ENCODE data around the gene ZNF469. TPM values are rescaled to one million over a fixed set of nuclear protein-coding genes. Genes with fewer than 3 reads are reported as not detected.
A peak's percentile ranks its signal among the peaks of the same experiment; 100 is the strongest.

The ZNF469 gene
- total RNA-seq, 1 donor from 2014 or later, result 0.80 TPM

DNA sequence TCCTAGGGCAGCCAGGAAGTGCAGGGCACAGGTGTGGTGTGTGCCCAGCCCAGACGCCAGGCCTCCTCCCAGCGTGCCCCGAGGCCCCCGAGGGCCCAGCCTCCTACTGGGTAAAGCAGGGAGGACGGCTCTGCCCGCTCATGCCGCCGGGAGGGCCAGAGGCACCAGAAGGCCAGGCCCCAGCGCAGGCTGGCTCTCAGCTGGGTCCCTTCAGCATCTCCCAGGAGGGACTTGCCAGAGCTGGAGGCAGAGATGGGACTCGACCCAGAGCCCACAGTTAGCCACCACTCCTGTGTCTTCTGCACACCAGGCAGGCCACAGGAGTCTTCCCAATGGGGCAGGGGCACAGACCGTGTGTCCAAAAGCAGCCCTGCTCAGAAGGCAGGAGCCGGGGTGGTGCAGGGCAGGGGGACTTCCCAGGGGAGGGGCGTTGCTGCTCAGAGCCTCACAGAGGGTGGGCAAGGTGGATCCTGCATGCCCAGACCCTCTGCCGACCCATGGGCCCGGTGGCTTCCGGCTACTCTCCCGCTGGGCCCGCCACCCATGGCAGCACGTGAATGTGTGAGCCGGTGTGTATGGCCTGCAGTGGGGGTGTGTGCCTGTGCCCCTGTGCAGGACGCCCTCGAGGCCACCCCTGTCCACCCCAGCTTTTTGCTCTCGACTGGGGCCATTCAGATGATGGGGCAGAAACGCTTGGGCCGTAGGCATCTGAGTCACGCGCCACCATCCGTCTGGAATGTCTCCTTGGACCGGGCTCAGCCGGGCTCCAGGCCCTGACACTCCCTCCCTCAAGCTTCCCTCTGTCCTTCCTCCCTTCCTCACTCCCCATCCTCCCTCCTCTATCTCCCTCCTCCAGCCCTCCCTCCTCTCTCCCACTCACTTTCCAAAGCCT is 5.7 kb upstream of the ZNF469 start:
- no peak for DNase-seq (ENCODE audit: low read depth)

GRCh38 chr16:88377961-88378360 is 4.8 kb upstream of the ZNF469 start:
- DNase-seq (ENCODE audit: low read depth), result no peak

- no peak for DNase-seq (ENCODE audit: low read depth)
Measured at GRCh38 chr16:88378401-88378800, 4.4 kb upstream of the ZNF469 start.

GRCh38 chr16:88378836-88379693 is 3.7 kb upstream of the ZNF469 start:
- DNase-seq (ENCODE audit: low read depth), result no peak

GRCh38 chr16:88379694-88380040 is 3.1 kb upstream of the ZNF469 start:
- no peak for DNase-seq (ENCODE audit: low read depth)

DNA sequence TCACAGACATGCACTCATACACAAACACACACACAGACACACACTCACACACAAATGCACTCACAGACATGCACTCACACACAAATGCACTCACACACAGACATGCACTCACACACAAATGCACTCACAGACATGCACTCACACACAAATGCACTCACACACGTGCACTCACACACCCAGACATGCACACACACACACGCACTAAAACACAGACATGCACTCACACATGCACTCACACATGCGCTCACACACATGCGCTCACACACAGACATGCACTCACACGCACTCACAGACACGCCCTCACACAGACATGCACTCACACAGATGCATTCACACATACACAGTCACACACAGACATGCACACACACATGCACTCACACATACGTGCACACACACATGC is 2.7 kb upstream of the ZNF469 start:
- no peak for DNase-seq (ENCODE audit: low read depth)

DNA sequence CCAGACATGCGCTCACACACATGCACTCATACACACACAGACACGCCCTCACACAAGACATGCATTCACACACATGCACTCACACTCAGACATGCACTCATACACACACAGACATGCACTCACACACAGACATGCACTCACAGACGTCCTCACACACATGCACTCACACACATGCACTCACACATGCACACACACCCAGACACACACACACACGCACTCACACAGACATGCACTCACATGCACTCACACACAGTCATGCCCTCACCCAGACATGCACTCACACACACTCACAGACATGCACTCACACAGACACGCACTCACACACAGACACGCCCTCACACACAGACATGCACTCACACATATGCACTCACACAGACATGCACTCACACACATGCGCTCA is 2.1 kb upstream of the ZNF469 start:
- no peak for DNase-seq (ENCODE audit: low read depth)

DNA sequence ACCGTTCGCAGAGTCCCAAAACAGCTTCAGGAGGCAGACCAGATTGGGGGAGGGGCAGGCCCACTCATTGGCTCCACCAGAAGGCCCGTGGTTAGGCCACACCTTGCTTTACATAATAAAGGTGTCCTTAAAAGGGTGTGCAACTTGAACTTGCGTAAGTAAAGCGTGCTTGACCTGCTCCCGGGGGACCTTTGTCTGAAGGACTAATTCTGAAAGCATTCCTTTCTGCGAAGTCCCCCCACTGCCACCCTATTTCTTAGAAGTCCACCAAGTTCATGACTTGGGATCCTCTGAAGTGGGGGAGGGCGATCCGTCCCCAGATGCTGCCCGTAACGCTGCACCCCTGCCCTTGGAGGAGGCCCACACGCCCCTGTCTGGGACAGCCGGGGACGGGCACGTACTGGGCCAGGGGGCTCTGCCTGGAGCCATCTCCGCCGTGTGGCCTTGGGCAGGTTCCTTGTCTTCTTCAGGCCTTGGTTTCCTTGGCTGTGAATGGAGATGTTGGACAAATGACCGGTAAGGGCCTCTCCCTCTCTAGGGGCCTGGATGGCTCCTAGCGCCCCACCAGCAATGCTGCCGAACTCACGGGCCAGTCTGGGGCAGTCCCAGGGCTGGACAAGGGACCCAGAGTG is 823 bp upstream of the ZNF469 start:
- no peak for DNase-seq (ENCODE audit: low read depth)

DNA sequence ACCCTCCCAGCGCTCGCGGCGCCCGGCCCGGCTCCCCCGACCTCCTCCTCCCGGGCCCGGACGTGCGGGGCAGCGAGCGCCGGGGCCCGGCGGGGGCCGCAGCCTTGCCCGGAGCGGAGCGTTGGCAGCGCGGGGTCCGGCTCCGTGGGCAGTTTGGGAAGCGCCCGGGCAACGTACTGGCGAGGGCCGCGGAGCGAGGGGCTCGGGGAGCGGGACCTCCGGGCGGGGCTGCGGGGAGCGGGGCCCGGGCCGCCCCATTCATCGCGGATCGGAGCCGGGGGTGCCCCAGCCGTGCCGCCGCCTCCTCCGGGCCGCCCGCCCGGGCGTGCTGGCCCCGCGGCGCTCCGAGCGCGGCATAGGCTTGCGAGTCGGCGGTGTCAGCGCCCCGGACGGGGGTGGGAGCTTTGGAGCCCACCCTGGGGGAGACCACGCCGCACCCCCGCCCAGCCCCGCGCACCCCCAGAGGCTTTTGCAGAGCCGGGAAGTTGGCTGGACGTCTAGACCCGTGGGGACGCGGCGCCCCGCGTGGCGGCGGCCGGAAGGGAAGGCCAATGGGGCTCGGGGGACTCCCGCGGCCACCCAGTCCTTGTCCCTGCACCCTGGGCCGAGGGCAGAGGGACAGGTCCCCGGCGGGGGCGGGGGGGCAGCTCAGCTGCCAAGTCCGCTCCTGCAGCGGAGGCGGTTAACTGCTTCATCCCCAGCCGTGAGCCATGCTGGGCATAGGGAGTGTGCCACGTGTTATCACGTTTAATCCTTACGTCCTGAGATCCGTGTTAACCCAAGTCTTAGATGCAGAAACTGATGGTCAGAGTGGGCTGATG is 852 bp downstream of the ZNF469 start:
- DNase-seq (ENCODE audit: low read depth), result no peak

DNA sequence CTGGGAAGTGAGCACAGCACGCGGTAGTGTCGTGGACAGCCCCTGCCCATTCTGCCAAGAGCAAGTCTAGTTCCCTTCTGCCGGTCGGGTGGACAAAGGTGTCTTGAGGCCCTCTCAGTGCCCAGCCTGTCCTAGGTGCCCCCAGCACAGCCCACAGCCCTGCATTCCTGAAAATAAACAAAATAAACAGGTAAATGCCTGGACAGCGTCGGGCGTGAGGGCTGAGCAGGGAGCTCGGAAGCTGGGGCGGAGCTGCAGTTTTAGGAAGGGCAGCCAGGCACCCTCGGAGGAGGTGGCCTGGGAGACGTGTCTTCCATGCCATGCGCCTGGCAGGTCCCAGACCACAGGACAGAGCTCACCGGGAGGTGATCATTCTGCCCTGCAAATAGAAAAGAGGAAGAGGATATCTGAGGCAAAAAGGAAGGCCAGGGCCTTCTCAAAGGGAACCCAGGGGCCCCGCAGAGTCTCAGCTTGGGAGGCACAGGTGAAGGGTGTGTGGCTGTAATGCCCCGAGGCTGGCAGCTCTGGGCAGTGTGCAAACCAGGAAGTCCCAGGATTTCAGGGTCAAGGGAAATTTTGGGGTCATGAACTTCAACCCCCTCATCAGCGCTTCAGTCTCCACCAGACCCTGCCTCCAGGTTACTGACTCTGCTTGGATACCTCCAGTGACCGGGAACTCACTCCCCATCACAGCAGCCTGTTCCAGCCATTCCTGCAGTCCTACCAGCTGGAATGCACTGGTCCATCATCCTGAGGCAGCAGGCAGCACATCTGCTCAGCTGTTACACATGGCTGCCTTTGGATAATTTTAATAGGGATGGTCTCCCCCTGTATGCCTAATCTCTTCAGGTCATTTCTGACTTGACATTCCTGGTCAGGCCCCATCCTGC is 1.7 kb downstream of the ZNF469 start:
- no peak for DNase-seq (ENCODE audit: low read depth)

DNA sequence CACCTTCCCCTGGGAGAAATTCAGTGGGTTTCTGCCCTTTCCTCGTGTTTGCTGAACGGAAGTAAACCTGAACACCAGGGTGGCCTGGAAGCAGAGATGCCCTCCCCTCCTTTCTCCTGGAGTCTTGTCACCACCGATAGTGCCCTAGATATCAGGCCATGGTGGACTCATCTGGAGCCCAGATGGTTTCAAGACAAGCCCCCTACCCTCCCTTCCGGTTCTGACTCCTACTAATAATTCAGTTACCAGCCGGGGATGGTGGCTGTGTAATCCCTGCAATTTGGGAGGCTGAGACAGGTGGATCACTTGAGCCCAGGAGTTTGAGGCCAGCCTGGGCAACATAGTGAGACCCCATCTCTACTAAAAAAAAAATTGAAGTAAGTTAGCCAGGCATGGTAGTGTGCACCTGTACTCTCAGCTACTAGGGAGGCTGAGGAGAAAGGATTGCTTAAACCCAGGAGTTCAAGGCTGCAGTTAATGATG is 2.4 kb downstream of the ZNF469 start:
- no peak for DNase-seq (ENCODE audit: low read depth)

DNA sequence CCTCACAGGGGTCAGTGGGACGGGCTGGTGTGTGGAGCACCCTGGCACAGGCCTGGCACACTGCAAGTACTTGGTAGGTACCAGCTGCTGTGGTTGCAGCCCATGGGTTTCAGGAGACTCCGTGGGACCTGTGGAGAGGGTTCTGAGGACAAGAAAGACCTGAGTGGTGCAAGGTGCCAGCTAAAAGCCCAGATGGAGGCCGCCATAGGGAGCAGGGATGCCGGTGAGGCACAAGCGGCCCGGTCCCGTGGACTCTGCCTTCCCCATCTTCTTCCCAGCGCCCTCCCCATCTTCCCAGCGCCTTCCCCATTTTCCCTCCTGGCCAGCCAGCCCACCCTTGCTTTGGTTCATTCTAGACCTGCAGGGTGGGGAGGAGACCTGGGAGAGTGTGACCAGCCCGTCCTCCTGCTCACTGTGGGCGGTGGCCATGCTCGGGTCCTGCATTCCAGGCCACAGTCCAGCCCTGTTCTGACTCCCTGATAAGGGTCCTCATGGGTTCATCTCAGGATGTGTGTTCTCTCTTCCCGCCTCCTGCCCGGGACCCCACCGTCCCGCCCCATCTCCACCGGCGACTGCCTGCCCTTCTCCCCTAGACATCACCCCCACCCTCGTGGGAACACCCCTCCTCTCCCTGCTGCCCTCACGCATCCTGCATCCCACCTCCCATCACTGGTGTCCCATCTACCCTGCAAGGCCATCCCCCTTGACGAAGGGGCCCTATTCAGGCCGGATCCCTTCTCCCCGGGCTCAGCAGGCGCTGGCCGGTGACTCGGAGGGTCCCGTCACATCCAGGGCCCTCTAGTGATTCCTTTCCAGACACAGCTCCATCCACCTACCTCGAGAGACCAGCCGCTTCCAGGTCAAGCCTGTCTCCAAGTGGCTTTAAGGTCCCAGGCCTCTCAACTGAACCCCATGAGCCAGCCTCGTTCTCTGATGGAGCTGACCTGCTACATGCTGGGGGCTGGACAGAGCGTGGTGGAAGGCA is 3.4 kb downstream of the ZNF469 start:
- DNase-seq (ENCODE audit: low read depth), result no peak

DNA sequence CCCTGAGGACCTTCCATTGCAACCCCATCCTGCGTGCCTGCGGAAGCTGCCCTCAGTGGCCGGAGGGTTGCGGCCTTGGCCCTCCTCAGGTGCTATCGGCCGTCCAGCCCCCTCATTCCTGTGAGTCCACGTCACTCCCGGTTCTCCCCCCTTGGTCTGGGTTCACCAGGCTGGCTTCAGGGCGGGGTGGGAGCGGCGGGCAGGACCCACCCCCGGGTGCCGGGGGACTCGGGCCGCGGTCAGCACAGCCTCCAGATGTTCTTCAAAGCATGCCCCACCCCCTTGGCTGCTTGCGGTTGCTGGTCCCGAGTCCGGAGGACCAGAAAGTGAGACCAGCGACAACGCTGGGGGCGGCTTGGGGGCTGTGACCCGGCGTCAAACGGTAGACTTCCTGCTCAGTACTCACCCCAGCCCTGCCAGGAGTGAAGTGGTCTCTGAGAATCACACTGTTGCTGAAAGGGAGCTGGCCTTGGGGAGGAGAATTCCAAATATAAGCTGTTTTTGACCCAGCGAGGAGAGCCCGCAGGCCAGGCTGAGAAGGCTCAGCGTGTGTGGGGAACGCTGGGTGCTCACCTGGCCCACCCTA is 4.5 kb downstream of the ZNF469 start:
- DNase-seq (ENCODE audit: low read depth), result no peak

- peak; percentile 79 for DNase-seq (ENCODE audit: low read depth)
Measured at GRCh38 chr16:88387941-88388627, 5.3 kb downstream of the ZNF469 start.

GRCh38 chr16:88389191-88389590 is 6.4 kb downstream of the ZNF469 start:
- no peak for DNase-seq (ENCODE audit: low read depth)

GRCh38 chr16:88389621-88390160 is 6.9 kb downstream of the ZNF469 start:
- no peak for DNase-seq (ENCODE audit: low read depth)

DNA sequence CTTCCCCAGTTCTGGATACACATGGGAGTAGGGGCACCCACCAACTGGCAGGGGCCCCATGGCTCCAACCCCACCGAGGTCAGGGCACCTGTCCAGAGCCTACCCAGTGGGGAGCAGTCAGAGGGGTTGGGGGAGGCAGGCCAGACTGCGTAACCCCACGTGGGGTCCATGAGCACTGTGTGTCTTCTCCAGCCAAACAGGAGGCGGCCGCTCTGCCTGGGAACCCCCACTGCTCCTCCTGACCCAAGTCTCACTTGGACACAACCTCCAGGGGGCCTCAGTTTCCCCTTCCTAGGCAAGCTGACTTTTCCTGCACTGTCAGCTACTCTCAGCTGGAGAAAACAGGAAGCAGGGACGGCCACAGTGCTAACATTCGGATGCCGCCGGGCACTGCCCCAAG is 7.5 kb downstream of the ZNF469 start:
- DNase-seq (ENCODE audit: low read depth), result no peak

GRCh38 chr16:88390735-88391134 is 8.0 kb downstream of the ZNF469 start:
- DNase-seq (ENCODE audit: low read depth), result no peak

Measured in renal cortical epithelial cell (primary cell).